Thoracic aorta (tissue), 2 donors: Measurements from ENCODE around the gene DVL2. TPM values are rescaled to one million over a fixed set of nuclear protein-coding genes. Genes with fewer than 3 reads are reported as not detected.

Source experiments
- ATAC-seq: fragments of 150-250 bp; one replicate; pipeline ENCODE4 v1.8.0; 2017; ENCODE audit warnings: low read depth; ENCODE audit not compliant: insufficient number of reproducible peaks, low FRiP score
- DNase-seq: peaks from one replicate; pipeline ENCODE4 v3.0.0-alpha.2; 2020; ENCODE audit warnings: low spot score
- H3K27ac ChIP-seq, 2 donors: fragments of 200-600 bp; sonication (generic); 1 replicate in 1 of 2; 2 replicates in 1 of 2; pipeline ENCODE4 v1.5.1; 2016; ENCODE audit warnings: mild to moderate bottlenecking in 2 of 2, moderate library complexity in 2 of 2
- H3K27me3 ChIP-seq: fragments of 200-600 bp; sonication (generic); replicated peaks from 2 replicates; pipeline ENCODE4 v1.6.0; 2016; ENCODE audit warnings: mild to moderate bottlenecking; ENCODE audit not compliant: insufficient read depth
- H3K36me3 ChIP-seq: fragments of 200-600 bp; sonication (generic); one replicate; pipeline ENCODE4 v1.5.1; 2016
- H3K4me1 ChIP-seq, 2 donors: fragments of 200-600 bp; sonication (generic); 1 replicate in 1 of 2; 2 replicates in 1 of 2; pipeline versions ENCODE4 v1.5.1 to v1.6.0; 2016; ENCODE audit warnings: low read depth in 2 of 2, mild to moderate bottlenecking in 1 of 2; ENCODE audit not compliant: control insufficient read depth in 1 of 2
- H3K4me3 ChIP-seq: fragments of 200-600 bp; sonication (generic); 2 replicates; pipeline ENCODE4 v1.5.1; 2016; ENCODE audit warnings: mild to moderate bottlenecking
- H3K9me3 ChIP-seq: fragments of 200-600 bp; sonication (generic); 2 replicates; pipeline ENCODE4 v1.5.1; 2016
- total RNA-seq, 2 donors: library from RNA; depleted of rRNA; stranded (reverse); fragments of >200 nt; gene quantifications; one replicate each; pipeline versions ENCODE4 v1.1.0 to v1.2.3, GENCODE V29; 2016
- TF ChIP-seq, protein P1 (sequence below): fragments of 200-600 bp; sonication (generic); IDR thresholded peaks from one replicate; pipeline ENCODE4 v1.5.1; 2019; ENCODE audit warnings: antibody characterized with exemption

Gene DVL2
- total RNA-seq, 2 donors from 2014 or later: 52.8 to 68.5 TPM

- DNase-seq (peak; percentile 78), ATAC-seq (peak; percentile 84)
- TF ChIP-seq, protein P1, sequence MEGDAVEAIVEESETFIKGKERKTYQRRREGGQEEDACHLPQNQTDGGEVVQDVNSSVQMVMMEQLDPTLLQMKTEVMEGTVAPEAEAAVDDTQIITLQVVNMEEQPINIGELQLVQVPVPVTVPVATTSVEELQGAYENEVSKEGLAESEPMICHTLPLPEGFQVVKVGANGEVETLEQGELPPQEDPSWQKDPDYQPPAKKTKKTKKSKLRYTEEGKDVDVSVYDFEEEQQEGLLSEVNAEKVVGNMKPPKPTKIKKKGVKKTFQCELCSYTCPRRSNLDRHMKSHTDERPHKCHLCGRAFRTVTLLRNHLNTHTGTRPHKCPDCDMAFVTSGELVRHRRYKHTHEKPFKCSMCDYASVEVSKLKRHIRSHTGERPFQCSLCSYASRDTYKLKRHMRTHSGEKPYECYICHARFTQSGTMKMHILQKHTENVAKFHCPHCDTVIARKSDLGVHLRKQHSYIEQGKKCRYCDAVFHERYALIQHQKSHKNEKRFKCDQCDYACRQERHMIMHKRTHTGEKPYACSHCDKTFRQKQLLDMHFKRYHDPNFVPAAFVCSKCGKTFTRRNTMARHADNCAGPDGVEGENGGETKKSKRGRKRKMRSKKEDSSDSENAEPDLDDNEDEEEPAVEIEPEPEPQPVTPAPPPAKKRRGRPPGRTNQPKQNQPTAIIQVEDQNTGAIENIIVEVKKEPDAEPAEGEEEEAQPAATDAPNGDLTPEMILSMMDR: no peak
- Histone ChIP-seq H3K9me3 (no peaks in the 10 kb centered on the region), H3K27me3 (no peaks in the 10 kb centered on the region), H3K4me1 (peaks cover 13 to 26% of the 10 kb centered on the region in 2 donors), H3K36me3 (no peaks in the 10 kb centered on the region), H3K4me3 (peak within 1 kb of the TSS; percentile 73), H3K27ac (peak within 1 kb of the TSS; percentile 82 to 90)
These were observed 47.0 kb upstream of the DVL2 start, which contains the start of gene SLC2A4 for GRCh38 chr17:7281074-7281952. Gene SLC2A4 (plus strand): TSS chr17:7281718. CDS start chr17:7281935, 217 bp downstream.

DNA sequence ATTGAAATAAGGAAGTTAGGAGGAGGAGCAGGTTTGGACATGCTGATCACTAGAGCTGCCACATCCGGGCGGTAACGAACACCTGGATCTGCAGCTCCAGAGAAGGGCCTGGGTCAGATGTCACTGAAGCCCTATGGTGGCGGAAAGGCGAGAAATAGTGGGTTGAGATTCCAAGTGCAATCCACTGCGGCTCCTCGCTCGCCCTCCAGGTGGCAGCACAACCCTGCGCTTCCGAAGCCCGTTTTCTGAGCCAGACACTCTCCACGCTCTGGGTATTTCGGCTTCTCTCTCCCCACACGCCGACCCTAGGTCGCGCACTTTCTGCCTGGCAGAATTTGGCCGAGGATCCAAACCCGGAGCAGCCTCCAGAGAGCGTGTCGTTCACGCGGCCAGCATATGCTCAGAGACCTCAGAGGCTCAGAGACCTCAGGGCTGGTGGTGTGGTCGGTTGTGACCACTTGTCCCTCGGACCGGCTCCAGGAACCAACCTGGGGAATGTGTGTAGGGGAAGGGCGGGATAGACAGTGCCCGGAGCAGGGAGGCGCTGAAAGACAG is 46.3 kb upstream of the DVL2 start:
- peak; percentile 33 for DNase-seq
- TF ChIP-seq, protein P1: peak; percentile 88
- ATAC-seq: peak; percentile 37
- Histone ChIP-seq H3K4me1 (peaks cover 13 to 26% of the 10 kb centered on the region in 2 donors), H3K4me3 (peak overlapping the region; percentile 73), H3K27ac (peak overlapping the region; percentile 82 to 90), H3K36me3 (no peaks in the 10 kb centered on the region), H3K27me3 (no peaks in the 10 kb centered on the region), H3K9me3 (no peaks in the 10 kb centered on the region)

GRCh38 chr17:7279448-7279847 is 45.1 kb upstream of the DVL2 start:
- Histone ChIP-seq H3K9me3 (no peaks in the 10 kb centered on the region), H3K27me3 (no peaks in the 10 kb centered on the region), H3K4me1 (peaks cover 13 to 26% of the 10 kb centered on the region in 2 donors), H3K36me3 (no peaks in the 10 kb centered on the region), H3K4me3 (no peak overlapping the region), H3K27ac (no peak overlapping the region)
- ATAC-seq (no peak), DNase-seq (no peak)
- TF ChIP-seq, protein P1: no peak

- Histone ChIP-seq H3K4me1 (peaks cover 4 to 16% of the 10 kb centered on the region in 2 donors), H3K36me3 (no peaks in the 10 kb centered on the region), H3K27me3 (peaks cover 9% of the 10 kb centered on the region), H3K9me3 (no peaks in the 10 kb centered on the region), H3K27ac (no peak overlapping the region), H3K4me3 (no peak overlapping the region)
- no peak for ATAC-seq
- DNase-seq: no peak
- TF ChIP-seq, protein P1: no peak
These were observed 32.5 kb upstream of the DVL2 start for GRCh38 chr17:7266784-7267183.

GRCh38 chr17:7263801-7264078 is 29.4 kb upstream of the DVL2 start:
- Histone ChIP-seq H3K27me3 (peaks cover 12% of the 10 kb centered on the region), H3K4me1 (peaks cover 11 to 25% of the 10 kb centered on the region in 2 donors), H3K4me3 (peak overlapping the region; percentile 75), H3K27ac (no peak overlapping the region), H3K36me3 (peaks cover 7% of the 10 kb centered on the region), H3K9me3 (no peaks in the 10 kb centered on the region)
- DNase-seq: no peak
- ATAC-seq: no peak
- TF ChIP-seq, protein P1: no peak
